Kidney (tissue), 14 donors: ENCODE data around the gene CHIC1. TPM values are rescaled to one million over a fixed set of nuclear protein-coding genes. Genes with fewer than 3 reads are reported as not detected.
"Not testable (repeated sequence)": the region's sequence is repeated elsewhere in the genome, so short reads cannot be mapped to it uniquely, and the experiment has no call there.

Source experiments
- DNase-seq, 5 donors: peaks; one replicate each; pipeline ENCODE4 v3.0.0-alpha.2; 2013 to 2020
- FAIRE-seq: peaks from 2 replicates; lab custom pipeline; 2012; peaks lifted over from hg19 to GRCh38; lab: Jason Lieb, UNC
- H3K27ac ChIP-seq, 2 donors: one replicate each; pipeline ENCODE4 v1.7.0; 2013; ENCODE audit warnings: low read depth in 2 of 2, low read length in 2 of 2, inconsistent platforms in 1 of 2
- H3K27me3 ChIP-seq: one replicate; pipeline ENCODE4 v1.7.1; 2013; ENCODE audit warnings: low read length, inconsistent platforms; ENCODE audit not compliant: control insufficient read depth, insufficient read depth
- H3K36me3 ChIP-seq, 3 donors: one replicate each; pipeline versions ENCODE4 v1.7.0 to v1.7.1; 2013; ENCODE audit warnings: low read length in 3 of 3, control low read depth in 1 of 3, inconsistent platforms in 1 of 3; ENCODE audit not compliant: insufficient read depth in 3 of 3, control insufficient read depth in 2 of 3
- H3K4me1 ChIP-seq, 3 donors: one replicate each; pipeline versions ENCODE4 v1.7.0 to v1.7.1; 2013; ENCODE audit warnings: low read length in 3 of 3, inconsistent platforms in 1 of 3, low read depth in 1 of 3; ENCODE audit not compliant: control insufficient read depth in 2 of 3, insufficient read depth in 2 of 3
- H3K4me3 ChIP-seq, 3 donors: one replicate each; pipeline versions ENCODE4 v1.7.0 to v1.8.1; 2013; ENCODE audit warnings: low read length in 3 of 3, control low read depth in 1 of 3, inconsistent platforms in 1 of 3
- H3K9ac ChIP-seq, 3 donors: one replicate each; pipeline versions ENCODE4 v1.7.0 to v1.7.1; 2013; ENCODE audit warnings: low read length in 3 of 3, control low read depth in 1 of 3, inconsistent platforms in 1 of 3
- H3K9me3 ChIP-seq, 3 donors: one replicate each; pipeline versions ENCODE4 v1.7.0 to v1.7.1; 2013; ENCODE audit warnings: low read length in 3 of 3, control low read depth in 1 of 3, inconsistent platforms in 1 of 3; ENCODE audit not compliant: control insufficient read depth in 2 of 3, insufficient read depth in 1 of 3
- CTCF ChIP-seq: IDR thresholded peaks from 3 replicates; pipeline ENCODE4 v1.5.1; 2012; ENCODE audit warnings: mild to moderate bottlenecking, moderate library complexity, borderline replicate concordance; ENCODE audit not compliant: insufficient read depth; ENCODE audit errors: extremely low read depth
- intact Hi-C: fragments of 100-400 bp; cut with DNase I; formaldehyde crosslinking; loops from one replicate; pipeline ENCODE4 v1.11.1; 2022
- polyA plus RNA-seq: library from polyadenylated mRNA; stranded (reverse); fragments of 350-450 nt; fragmentation: Illumina TruSeq; extraction: RNeasy Lipid Tissue Mini Kit (QIAGEN cat#74804); gene quantifications from one replicate; pipeline ENCODE4 v1.2.3, GENCODE V29; 2014; ENCODE audit warnings: low read depth, low replicate concordance; ENCODE audit not compliant: insufficient read depth
- total RNA-seq: library from RNA; stranded (reverse); fragmentation: NEBNext Ultra II Directional; extraction: Animal tissue kit (Norgen Biotek cat#: 25700); gene quantifications from one replicate; pipeline ENCODE4 v1.2.1, GENCODE V29; 2021
- donor health status: control.
- donor health status: control.
- donor health status: control.
- donor health status: control.
- donor health status: control.
- donor health status: DM: yes; HTN: yes; CAD: no.
- donor health status: Normal renal cell carcinoma (clear cell type).

Gene CHIC1
- total and polyA plus RNA-seq, 2 donors from 2014 or later: 4.9 to 14.0 TPM

- FAIRE-seq: no peak
Measured at GRCh38 chrX:73525928-73526690, 36.9 kb upstream of the CHIC1 start.

GRCh38 chrX:73531655-73532054 is 31.3 kb upstream of the CHIC1 start:
- H3K36me3 ChIP-seq, H3K4me3 ChIP-seq, intact Hi-C loops, H3K27ac ChIP-seq, DNase-seq, FAIRE-seq, H3K9me3 ChIP-seq, H3K27me3 ChIP-seq, H3K9ac ChIP-seq, H3K4me1 ChIP-seq: not testable (repeated sequence)

More at GRCh38 chrX:73525928-73526690, 36.9 kb upstream of the CHIC1 start:
- Histone ChIP-seq H3K27ac (no peak overlapping the region), H3K36me3 (no peaks in the 10 kb centered on the region), H3K9ac (no peak overlapping the region), H3K9me3 (no peaks in the 10 kb centered on the region), H3K4me3 (no peak overlapping the region), H3K27me3 (no peaks in the 10 kb centered on the region), H3K4me1 (no peaks in the 10 kb centered on the region)
- no peak for TF ChIP-seq CTCF
- intact Hi-C loops: no loop called here
- DNase-seq: no peak

- no peak for TF ChIP-seq CTCF
- intact Hi-C loops: no loop called here
- Histone ChIP-seq H3K9me3 (no peaks in the 10 kb centered on the region), H3K9ac (no peak overlapping the region), H3K4me3 (no peak overlapping the region), H3K4me1 (no peaks in the 10 kb centered on the region), H3K27me3 (no peaks in the 10 kb centered on the region), H3K36me3 (no peaks in the 10 kb centered on the region), H3K27ac (no peak overlapping the region)
- no peak for DNase-seq
- no peak for FAIRE-seq
Measured at GRCh38 chrX:73556159-73556558, 6.8 kb upstream of the CHIC1 start.

- Histone ChIP-seq H3K27ac (no peak overlapping the region), H3K9ac (peak overlapping the region in 1 of 3 donors; percentile 69), H3K4me3 (no peak overlapping the region), H3K9me3 (no peaks in the 10 kb centered on the region), H3K27me3 (no peaks in the 10 kb centered on the region), H3K4me1 (peaks cover 0 to 2% (median 0%) of the 10 kb centered on the region in 3 donors), H3K36me3 (no peaks in the 10 kb centered on the region)
- FAIRE-seq: no peak
- no peak for TF ChIP-seq CTCF
- intact Hi-C loops: no loop called here
- DNase-seq: peak in 2 of 5 donors; percentile 25 to 40
Measured at GRCh38 chrX:73561801-73562200, 1.2 kb upstream of the CHIC1 start.
